Gastrocnemius medialis (tissue), 4 donors: ENCODE results near the gene AKAP17A.

Experiments
- POLR2A ChIP-seq, 2 donors: fragments of 450-650 bp; IDR thresholded peaks; one replicate each; pipeline ENCODE4 v1.6.1; 2017; ENCODE audit warnings: antibody characterized with exemption in 2 of 2, mild to moderate bottlenecking in 2 of 2, moderate library complexity in 2 of 2
- TF ChIP-seq, protein P1 (sequence below), 5 experiments: fragments of 450-650 bp in 3 of 5; fragments of 200-600 bp in 2 of 5; sonication (generic) in 2 of 5; IDR thresholded peaks in 4 of 5; conservative IDR thresholded peaks in 1 of 5; 1 replicate in 4 of 5; 2 replicates in 1 of 5; pipeline ENCODE4 v1.5.1; 2016 to 2019; ENCODE audit warnings: antibody characterized with exemption in 5 of 5, mild to moderate bottlenecking in 3 of 5, moderate library complexity in 3 of 5

DNA sequence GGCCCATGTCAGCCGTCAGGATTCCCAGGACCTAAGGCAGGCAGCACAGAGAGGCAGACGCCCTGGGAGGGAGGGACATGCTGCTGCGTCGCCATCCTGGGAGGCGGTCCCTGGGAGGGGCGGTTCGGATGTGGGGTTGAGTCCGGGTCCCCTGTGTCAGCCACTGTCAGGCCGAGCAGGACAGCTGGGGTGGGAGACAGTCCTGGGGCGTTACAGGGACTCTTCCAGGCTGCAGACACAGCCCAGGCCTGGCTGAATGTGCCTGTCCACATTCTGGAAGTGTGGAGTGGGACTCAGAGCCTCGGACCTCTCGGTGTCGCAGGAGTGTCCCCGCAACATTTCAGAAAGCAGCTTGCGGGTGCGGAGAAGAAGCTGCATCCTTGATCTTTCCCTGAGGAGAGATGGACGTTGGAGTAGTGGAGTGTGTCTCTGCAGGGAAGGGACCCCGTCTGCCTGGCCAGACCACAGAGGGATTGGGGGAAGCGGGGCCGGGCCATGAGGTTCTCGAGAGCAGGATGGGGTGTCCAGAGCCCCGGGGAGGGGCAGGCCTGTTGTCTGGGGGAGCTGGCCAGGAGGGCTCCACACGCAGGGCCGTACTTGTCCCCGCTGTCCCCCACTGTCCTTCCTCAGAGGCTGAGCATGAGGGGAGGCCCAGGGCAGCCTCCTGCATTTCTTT is 6.1 kb downstream of the AKAP17A start:
- TF ChIP-seq, protein P1, sequence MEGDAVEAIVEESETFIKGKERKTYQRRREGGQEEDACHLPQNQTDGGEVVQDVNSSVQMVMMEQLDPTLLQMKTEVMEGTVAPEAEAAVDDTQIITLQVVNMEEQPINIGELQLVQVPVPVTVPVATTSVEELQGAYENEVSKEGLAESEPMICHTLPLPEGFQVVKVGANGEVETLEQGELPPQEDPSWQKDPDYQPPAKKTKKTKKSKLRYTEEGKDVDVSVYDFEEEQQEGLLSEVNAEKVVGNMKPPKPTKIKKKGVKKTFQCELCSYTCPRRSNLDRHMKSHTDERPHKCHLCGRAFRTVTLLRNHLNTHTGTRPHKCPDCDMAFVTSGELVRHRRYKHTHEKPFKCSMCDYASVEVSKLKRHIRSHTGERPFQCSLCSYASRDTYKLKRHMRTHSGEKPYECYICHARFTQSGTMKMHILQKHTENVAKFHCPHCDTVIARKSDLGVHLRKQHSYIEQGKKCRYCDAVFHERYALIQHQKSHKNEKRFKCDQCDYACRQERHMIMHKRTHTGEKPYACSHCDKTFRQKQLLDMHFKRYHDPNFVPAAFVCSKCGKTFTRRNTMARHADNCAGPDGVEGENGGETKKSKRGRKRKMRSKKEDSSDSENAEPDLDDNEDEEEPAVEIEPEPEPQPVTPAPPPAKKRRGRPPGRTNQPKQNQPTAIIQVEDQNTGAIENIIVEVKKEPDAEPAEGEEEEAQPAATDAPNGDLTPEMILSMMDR (IDR thresholded peaks at IDR 0.05 in 4 of 5, conservative IDR thresholded peaks at IDR 0.05 in 1 of 5), result no peak
- TF ChIP-seq POLR2A (IDR thresholded peaks at IDR 0.05), result no peak
